ENCODE measurements around the gene KDELR1. TPM values are rescaled to one million over a fixed set of nuclear protein-coding genes. Genes with fewer than 3 reads are reported as not detected.

The KDELR1 gene
- total and polyA plus RNA-seq, 2 donors from 2014 or later: 169 to 204 TPM

- Histone ChIP-seq H3K9me3 (ENCODE audit: control insufficient read depth in 2 of 3, insufficient read depth in 1 of 3, low read length in 3 of 3) (no peaks in the 10 kb centered on the region), H3K27me3 (ENCODE audit: control insufficient read depth, insufficient read depth, low read length) (no peaks in the 10 kb centered on the region), H3K9ac (ENCODE audit: low read length in 3 of 3) (no peak overlapping the region), H3K4me3 (ENCODE audit: low read length in 3 of 3) (no peak overlapping the region), H3K27ac (ENCODE audit: low read depth in 2 of 2, low read length in 2 of 2) (no peak overlapping the region), H3K36me3 (ENCODE audit: control insufficient read depth in 2 of 3, insufficient read depth in 3 of 3, low read length in 3 of 3) (peaks cover 0 to 5% (median 3%) of the 10 kb centered on the region in 3 donors), H3K4me1 (ENCODE audit: control insufficient read depth in 2 of 3, insufficient read depth in 2 of 3, low read depth in 1 of 3, low read length in 3 of 3) (no peaks in the 10 kb centered on the region)
- no peak for TF ChIP-seq CTCF (IDR thresholded peaks at IDR 0.05; ENCODE audit: borderline replicate concordance, extremely low read depth, insufficient read depth)
- DNase-seq (no peak), FAIRE-seq (no peak)
- intact Hi-C loops (cut with DNase I): no loop called here
Observed at GRCh38 chr19:48340995-48341394, 50.4 kb downstream of the KDELR1 start.

- H3K4me3 ChIP-seq (ENCODE audit: low read length in 3 of 3): no peak overlapping the region
- H3K4me1 ChIP-seq (ENCODE audit: control insufficient read depth in 2 of 3, insufficient read depth in 2 of 3, low read depth in 1 of 3, low read length in 3 of 3): no peaks in the 10 kb centered on the region
- no peak overlapping the region for H3K9ac ChIP-seq (ENCODE audit: low read length in 3 of 3)
- no peaks in the 10 kb centered on the region for H3K27me3 ChIP-seq (ENCODE audit: control insufficient read depth, insufficient read depth, low read length)
- no peak for FAIRE-seq
- no peak for TF ChIP-seq CTCF (IDR thresholded peaks at IDR 0.05; ENCODE audit: borderline replicate concordance, extremely low read depth, insufficient read depth)
- DNase-seq: no peak
- no peaks in the 10 kb centered on the region for H3K9me3 ChIP-seq (ENCODE audit: control insufficient read depth in 2 of 3, insufficient read depth in 1 of 3, low read length in 3 of 3)
- intact Hi-C loops (cut with DNase I): no loop called here
- peaks cover 0 to 5% (median 3%) of the 10 kb centered on the region in 3 donors for H3K36me3 ChIP-seq (ENCODE audit: control insufficient read depth in 2 of 3, insufficient read depth in 3 of 3, low read length in 3 of 3)
- H3K27ac ChIP-seq (ENCODE audit: low read depth in 2 of 2, low read length in 2 of 2): no peak overlapping the region
Observed at GRCh38 chr19:48338802-48339503, 52.4 kb downstream of the KDELR1 start.

- H3K9ac ChIP-seq (ENCODE audit: low read length in 3 of 3): no peak overlapping the region
- FAIRE-seq (no peak), DNase-seq (no peak)
- H3K36me3 ChIP-seq (ENCODE audit: control insufficient read depth in 2 of 3, insufficient read depth in 3 of 3, low read length in 3 of 3): peaks cover 0 to 5% (median 3%) of the 10 kb centered on the region in 3 donors
- H3K27me3 ChIP-seq (ENCODE audit: control insufficient read depth, insufficient read depth, low read length): no peaks in the 10 kb centered on the region
- no peak overlapping the region for H3K27ac ChIP-seq (ENCODE audit: low read depth in 2 of 2, low read length in 2 of 2)
- no peak for TF ChIP-seq CTCF (IDR thresholded peaks at IDR 0.05; ENCODE audit: borderline replicate concordance, extremely low read depth, insufficient read depth)
- H3K9me3 ChIP-seq (ENCODE audit: control insufficient read depth in 2 of 3, insufficient read depth in 1 of 3, low read length in 3 of 3): no peaks in the 10 kb centered on the region
- peaks cover 0 to 4% (median 3%) of the 10 kb centered on the region in 3 donors for H3K4me1 ChIP-seq (ENCODE audit: control insufficient read depth in 2 of 3, insufficient read depth in 2 of 3, low read depth in 1 of 3, low read length in 3 of 3)
- intact Hi-C loops (cut with DNase I): no loop called here
- no peak overlapping the region for H3K4me3 ChIP-seq (ENCODE audit: low read length in 3 of 3)
Observed at GRCh38 chr19:48338253-48338755, 53.0 kb downstream of the KDELR1 start.

Data from kidney (tissue), 14 donors.